ENCODE data around the gene LPAR3.

LPAR3 gene

GRCh38 chr1:84785271-84786036 lies 107.6 kb downstream of the LPAR3 start:
- TF ChIP-seq CTCF (conservative IDR thresholded peaks at IDR 0.05; ENCODE audit: control insufficient read depth, insufficient read depth, low read depth, low read length), result no peak
- DNase-seq (ENCODE audit: low read depth), result no peak
- no peak overlapping the region for H3K4me3 ChIP-seq (ENCODE audit: control insufficient read depth, low read depth, low read length)

- H3K4me3 ChIP-seq (ENCODE audit: control insufficient read depth, low read depth, low read length), result no peak overlapping the region
- no peak for TF ChIP-seq CTCF (conservative IDR thresholded peaks at IDR 0.05; ENCODE audit: control insufficient read depth, insufficient read depth, low read depth, low read length)
- DNase-seq (ENCODE audit: low read depth), result no peak
Measured at GRCh38 chr1:84782881-84783280, 110.1 kb downstream of the LPAR3 start.

GRCh38 chr1:84781946-84782771 lies 110.8 kb downstream of the LPAR3 start:
- no peak overlapping the region for H3K4me3 ChIP-seq (ENCODE audit: control insufficient read depth, low read depth, low read length)
- peak; percentile 77 for TF ChIP-seq CTCF (conservative IDR thresholded peaks at IDR 0.05; ENCODE audit: control insufficient read depth, insufficient read depth, low read depth, low read length)

GRCh38 chr1:84780000-84780716 lies 112.8 kb downstream of the LPAR3 start:
- no peak for TF ChIP-seq CTCF (conservative IDR thresholded peaks at IDR 0.05; ENCODE audit: control insufficient read depth, insufficient read depth, low read depth, low read length)
- DNase-seq (ENCODE audit: low read depth), result peak; percentile 52
- no peak overlapping the region for H3K4me3 ChIP-seq (ENCODE audit: control insufficient read depth, low read depth, low read length)

More at GRCh38 chr1:84781946-84782771, 110.8 kb downstream of the LPAR3 start:
- peak; percentile 51 for DNase-seq (ENCODE audit: low read depth)

- DNase-seq (ENCODE audit: low read depth), result peak; percentile 66
- H3K4me3 ChIP-seq (ENCODE audit: control insufficient read depth, low read depth, low read length), result no peak overlapping the region
- TF ChIP-seq CTCF (conservative IDR thresholded peaks at IDR 0.05; ENCODE audit: control insufficient read depth, insufficient read depth, low read depth, low read length), result no peak
Measured at GRCh38 chr1:84776639-84777038, 116.4 kb downstream of the LPAR3 start.

- DNase-seq (ENCODE audit: low read depth), result no peak
- no peak for TF ChIP-seq CTCF (conservative IDR thresholded peaks at IDR 0.05; ENCODE audit: control insufficient read depth, insufficient read depth, low read depth, low read length)
- no peak overlapping the region for H3K4me3 ChIP-seq (ENCODE audit: control insufficient read depth, low read depth, low read length)
Measured at GRCh38 chr1:84775535-84775920, 117.5 kb downstream of the LPAR3 start.
